Fibroblast of lung (primary cell): ENCODE data around the gene PRPF6. TPM values are rescaled to one million over a fixed set of nuclear protein-coding genes. Genes with fewer than 3 reads are reported as not detected.

Experiments
- DNase-seq, 2 donors: peaks; one replicate each; pipeline versions ENCODE4 v3.0.0 to v3.0.0-alpha.2; 2010; ENCODE audit warnings: low read depth in 2 of 2
- H2AFZ ChIP-seq: 2 replicates; pipeline ENCODE4 v1.5.1; 2012; ENCODE audit warnings: low read length, control low read depth, inconsistent platforms
- H3K27ac ChIP-seq: 2 replicates; pipeline ENCODE4 v1.5.1; 2011; ENCODE audit warnings: low read length, control low read depth; ENCODE audit not compliant: insufficient read depth
- H3K27me3 ChIP-seq: 2 replicates; pipeline ENCODE4 v1.5.1; 2011; ENCODE audit warnings: mild to moderate bottlenecking, low read length; ENCODE audit not compliant: control insufficient read depth, insufficient read depth
- H3K36me3 ChIP-seq: 2 replicates; pipeline ENCODE4 v1.5.1; 2011; ENCODE audit warnings: low read length; ENCODE audit not compliant: control insufficient read depth, insufficient read depth
- H3K4me1 ChIP-seq: 2 replicates; pipeline ENCODE4 v1.5.1; 2011; ENCODE audit warnings: low read length; ENCODE audit not compliant: control insufficient read depth, insufficient read depth; ENCODE audit errors: extremely low read depth
- H3K4me2 ChIP-seq: 2 replicates; pipeline ENCODE4 v1.5.1; 2011; ENCODE audit warnings: low read length, control low read depth; ENCODE audit not compliant: insufficient read depth; ENCODE audit errors: extremely low read depth
- H3K4me3 ChIP-seq, 4 experiments: fragments of 200-600 bp in 1 of 4; sonication (generic) in 1 of 4; replicated peaks in 1 of 4; 2 replicates each; pipeline ENCODE4 v1.5.1; 2011 to 2016; ENCODE audit warnings: low read length in 4 of 4, low read depth in 3 of 4, mild to moderate bottlenecking in 3 of 4, control low read depth in 2 of 4, inconsistent platforms in 1 of 4, mixed read lengths in 1 of 4; ENCODE audit not compliant: insufficient read depth in 1 of 4; ENCODE audit errors: control extremely low read depth in 1 of 4
- H3K79me2 ChIP-seq: 2 replicates; pipeline ENCODE4 v1.5.1; 2012; ENCODE audit warnings: mild to moderate bottlenecking, low read length, inconsistent platforms; ENCODE audit not compliant: control insufficient read depth, insufficient read depth
- H3K9ac ChIP-seq: 2 replicates; pipeline ENCODE4 v1.5.1; 2011; ENCODE audit warnings: mild to moderate bottlenecking, low read length, control low read depth; ENCODE audit not compliant: insufficient read depth
- H3K9me3 ChIP-seq: 2 replicates; pipeline ENCODE4 v1.5.1; 2012; ENCODE audit warnings: low read depth, low read length; ENCODE audit not compliant: control insufficient read depth, insufficient read depth
- H4K20me1 ChIP-seq: 2 replicates; pipeline ENCODE4 v1.5.1; 2011; ENCODE audit warnings: low read length; ENCODE audit not compliant: control insufficient read depth, insufficient read depth; ENCODE audit errors: extremely low read depth
- EZH2 ChIP-seq: IDR thresholded peaks from 2 replicates; pipeline ENCODE4 v1.5.1; 2012; ENCODE audit warnings: low read length, control low read depth, mild to moderate bottlenecking; ENCODE audit errors: missing control alignments
- polyA plus RNA-seq, 2 donors: library from polyadenylated mRNA; depleted of rRNA in 1 of 2; stranded (reverse) in 1 of 2; unstranded in 1 of 2; fragments of >200 nt; gene quantifications; 2 replicates each; pipeline ENCODE4 v1.2.1, GENCODE V29; 2011 to 2012; ENCODE audit warnings: missing spikeins in 1 of 2
- total RNA-seq: library from RNA; depleted of rRNA; stranded (reverse); fragments of >200 nt; gene quantifications from 2 replicates; pipeline ENCODE4 v1.2.1, GENCODE V29; 2014
- TF ChIP-seq, protein P1 (sequence below), 2 donors: IDR thresholded peaks in 1 of 2; conservative IDR thresholded peaks in 1 of 2; 1 replicate in 1 of 2; 2 replicates in 1 of 2; pipeline ENCODE4 v1.5.1; 2011 to 2012; ENCODE audit warnings: low read length in 2 of 2, control low read depth in 1 of 2, inconsistent platforms in 1 of 2, low read depth in 1 of 2, mild to moderate bottlenecking in 1 of 2

PRPF6 gene
- total and polyA plus RNA-seq, 2 donors (not counting 1 experiment from before 2014, with no cell fraction given): 28.2 to 52.0 TPM

DNA sequence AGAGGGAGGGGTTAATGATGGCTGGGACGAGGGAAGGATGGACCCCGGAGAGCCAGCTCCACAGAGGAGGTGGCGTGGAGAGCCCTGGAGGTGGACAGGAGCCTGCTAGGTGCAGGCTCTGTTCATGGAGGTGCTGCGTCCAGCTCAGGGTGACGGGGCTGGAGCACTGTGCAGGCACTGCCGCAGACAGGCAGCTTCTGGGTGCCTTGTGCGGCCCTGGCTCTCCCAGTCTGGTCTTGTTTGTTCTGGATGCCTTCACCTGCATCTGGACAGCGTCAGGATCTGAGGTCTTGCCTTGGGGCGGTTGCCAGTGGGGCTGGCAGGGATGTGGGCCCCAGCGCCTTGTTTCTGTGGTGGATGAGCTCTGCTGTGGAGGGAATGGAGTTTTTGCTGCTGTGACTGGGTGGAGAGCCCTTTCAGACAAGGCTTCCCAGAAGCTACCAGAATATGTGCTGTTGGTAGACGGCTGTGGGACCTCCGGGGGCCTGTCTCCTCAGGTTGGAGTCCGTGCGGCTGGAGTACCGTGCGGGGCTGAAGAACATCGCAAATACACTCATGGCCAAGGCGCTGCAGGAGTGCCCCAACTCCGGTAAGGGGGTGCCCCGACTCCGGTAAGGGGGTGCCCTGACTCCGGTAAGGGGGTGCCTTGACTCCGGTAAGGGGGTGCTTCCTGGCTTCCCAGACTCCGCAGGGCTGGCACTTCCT, 47.2 kb downstream of the PRPF6 start:
- no peak overlapping the region for H3K4me3 ChIP-seq
- H3K4me2 ChIP-seq: no peak overlapping the region
- no peaks in the 10 kb centered on the region for H3K9me3 ChIP-seq
- no peaks in the 10 kb centered on the region for H3K4me1 ChIP-seq
- DNase-seq: no peak
- H2AFZ ChIP-seq: no peak overlapping the region
- no peak overlapping the region for H3K27ac ChIP-seq
- H4K20me1 ChIP-seq: no peaks in the 10 kb centered on the region
- H3K79me2 ChIP-seq: no peaks in the 10 kb centered on the region
- H3K36me3 ChIP-seq: peaks cover 46% of the 10 kb centered on the region
- no peaks in the 10 kb centered on the region for H3K27me3 ChIP-seq
- H3K9ac ChIP-seq: no peak overlapping the region
- TF ChIP-seq, protein P1, sequence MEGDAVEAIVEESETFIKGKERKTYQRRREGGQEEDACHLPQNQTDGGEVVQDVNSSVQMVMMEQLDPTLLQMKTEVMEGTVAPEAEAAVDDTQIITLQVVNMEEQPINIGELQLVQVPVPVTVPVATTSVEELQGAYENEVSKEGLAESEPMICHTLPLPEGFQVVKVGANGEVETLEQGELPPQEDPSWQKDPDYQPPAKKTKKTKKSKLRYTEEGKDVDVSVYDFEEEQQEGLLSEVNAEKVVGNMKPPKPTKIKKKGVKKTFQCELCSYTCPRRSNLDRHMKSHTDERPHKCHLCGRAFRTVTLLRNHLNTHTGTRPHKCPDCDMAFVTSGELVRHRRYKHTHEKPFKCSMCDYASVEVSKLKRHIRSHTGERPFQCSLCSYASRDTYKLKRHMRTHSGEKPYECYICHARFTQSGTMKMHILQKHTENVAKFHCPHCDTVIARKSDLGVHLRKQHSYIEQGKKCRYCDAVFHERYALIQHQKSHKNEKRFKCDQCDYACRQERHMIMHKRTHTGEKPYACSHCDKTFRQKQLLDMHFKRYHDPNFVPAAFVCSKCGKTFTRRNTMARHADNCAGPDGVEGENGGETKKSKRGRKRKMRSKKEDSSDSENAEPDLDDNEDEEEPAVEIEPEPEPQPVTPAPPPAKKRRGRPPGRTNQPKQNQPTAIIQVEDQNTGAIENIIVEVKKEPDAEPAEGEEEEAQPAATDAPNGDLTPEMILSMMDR (conservative IDR thresholded peaks at IDR 0.05 in 1 of 2, IDR thresholded peaks at IDR 0.05 in 1 of 2; ENCODE audit: low read depth in 1 of 2, low read length in 2 of 2): no peak
- TF ChIP-seq EZH2: no peak

- Histone ChIP-seq H3K4me2 (no peak overlapping the region), H3K9ac (no peak overlapping the region), H3K27ac (no peak overlapping the region), H3K9me3 (no peaks in the 10 kb centered on the region), H3K27me3 (no peaks in the 10 kb centered on the region), H3K4me3 (no peak overlapping the region), H3K36me3 (peaks cover 40% of the 10 kb centered on the region), H2AFZ (no peak overlapping the region), H4K20me1 (no peaks in the 10 kb centered on the region), H3K4me1 (no peaks in the 10 kb centered on the region), H3K79me2 (no peaks in the 10 kb centered on the region)
- DNase-seq: no peak
- TF ChIP-seq, protein P1 (conservative IDR thresholded peaks at IDR 0.05 in 1 of 2, IDR thresholded peaks at IDR 0.05 in 1 of 2; ENCODE audit: low read depth in 1 of 2, low read length in 2 of 2): no peak
- TF ChIP-seq EZH2: no peak
These were observed 48.6 kb downstream of the PRPF6 start for GRCh38 chr20:64029293-64030117.

- Histone ChIP-seq H3K4me2 (no peak overlapping the region), H3K9ac (no peak overlapping the region), H3K27ac (no peak overlapping the region), H3K9me3 (no peaks in the 10 kb centered on the region), H3K36me3 (peaks cover 41% of the 10 kb centered on the region), H4K20me1 (no peaks in the 10 kb centered on the region), H2AFZ (no peak overlapping the region), H3K79me2 (no peaks in the 10 kb centered on the region), H3K27me3 (no peaks in the 10 kb centered on the region), H3K4me3 (no peak overlapping the region), H3K4me1 (no peaks in the 10 kb centered on the region)
- TF ChIP-seq, protein P1 (conservative IDR thresholded peaks at IDR 0.05 in 1 of 2, IDR thresholded peaks at IDR 0.05 in 1 of 2; ENCODE audit: low read depth in 1 of 2, low read length in 2 of 2): no peak
- DNase-seq: no peak
These were observed 49.6 kb downstream of the PRPF6 start for GRCh38 chr20:64030371-64031134.
